HFFc6 (cell line): ENCODE data around the gene ARAP1. TPM values are rescaled to one million over a fixed set of nuclear protein-coding genes. Genes with fewer than 3 reads are reported as not detected.

Experiments used
- DNase-seq: peaks from one replicate; pipeline ENCODE4 v3.0.0-alpha.2; 2018
- H3K27ac Mint-ChIP-seq: 2 replicates; pipeline ENCODE4 v1.8.0; 2020; ENCODE audit warnings: mild to moderate bottlenecking, mixed read lengths
- H3K27me3 Mint-ChIP-seq: 2 replicates; pipeline ENCODE4 v1.8.0; 2021; ENCODE audit warnings: mild to moderate bottlenecking, moderate library complexity, mixed read lengths; ENCODE audit not compliant: insufficient read depth
- H3K36me3 Mint-ChIP-seq: 2 replicates; pipeline ENCODE4 v1.8.0; 2021; ENCODE audit warnings: low read depth, mixed read lengths
- H3K4me1 Mint-ChIP-seq: 2 replicates; pipeline ENCODE4 v1.8.0; 2020; ENCODE audit warnings: low read depth, mixed read lengths
- H3K4me3 Mint-ChIP-seq: 2 replicates; pipeline ENCODE4 v1.8.0; 2020; ENCODE audit warnings: mild to moderate bottlenecking, moderate library complexity, mixed read lengths
- H3K9me3 Mint-ChIP-seq: 2 replicates; pipeline ENCODE4 v1.8.0; 2020; ENCODE audit warnings: mild to moderate bottlenecking, mixed read lengths
- total RNA-seq, 6 experiments: library from RNA; stranded (reverse); fragmentation: NEBNext Ultra II Directional; extraction: Animal tissue kit (Norgen Biotek cat#: 25700); gene quantifications; 2 replicates in 1 of 6; 3 replicates in 5 of 6; pipeline ENCODE4 v1.2.3, GENCODE V29; 2021
- TF ChIP-seq, protein P1 (sequence below): fragments of 200-600 bp; sonication (generic); IDR thresholded peaks from 2 replicates; pipeline ENCODE4 v1.5.0; 2021; ENCODE audit warnings: antibody characterized with exemption, mild to moderate bottlenecking

ARAP1 gene
- total RNA-seq, 6 experiments from 2014 or later = 42.5 to 49.0 (median 46.8) TPM

DNA sequence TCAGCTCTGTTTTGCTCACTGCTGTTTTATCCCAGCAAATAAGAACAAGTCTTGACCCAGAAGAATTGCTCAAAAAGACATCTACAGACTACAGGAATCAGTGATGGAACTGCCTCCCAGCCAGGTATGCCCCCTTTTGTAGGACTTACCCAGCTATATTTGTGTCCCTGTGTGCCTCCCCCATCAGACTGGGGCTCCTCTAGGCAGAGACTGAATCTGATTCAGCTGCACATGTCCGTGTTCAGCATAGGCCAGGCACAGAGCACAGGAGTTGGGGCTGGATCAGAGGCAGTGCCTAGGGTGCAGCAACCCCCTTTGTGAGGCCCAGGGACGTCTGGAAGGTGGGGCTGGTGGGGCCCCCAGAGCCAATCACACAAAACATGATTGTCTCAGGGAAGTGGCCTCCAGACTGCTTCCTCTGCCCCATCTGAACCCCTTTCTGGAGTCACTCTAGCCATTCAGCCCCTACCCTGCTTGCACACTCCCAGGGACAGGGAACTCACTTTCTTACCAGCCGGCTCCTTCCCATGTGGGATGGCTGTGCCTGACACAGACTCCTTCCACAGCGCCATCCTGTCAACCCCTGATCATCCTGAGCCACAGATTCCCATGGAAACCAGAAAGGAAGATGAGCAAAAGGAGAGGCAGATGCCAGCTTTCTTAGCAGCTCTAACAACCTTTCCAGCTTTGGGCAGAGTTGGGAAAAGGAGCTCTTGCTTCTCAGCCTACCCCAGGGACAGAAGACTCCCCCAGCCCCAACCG, 102.8 kb downstream of the ARAP1 start:
- Mint-ChIP-seq H3K4me1 (no peaks in the 10 kb centered on the region; the same call in 1 of the 2 replicates), H3K36me3 (no peaks in the 10 kb centered on the region), H3K4me3 (no peak overlapping the region), H3K27me3 (peaks cover 31% of the 10 kb centered on the region), H3K27ac (no peak overlapping the region), H3K9me3 (no peaks in the 10 kb centered on the region)
- DNase-seq = no peak
- TF ChIP-seq, protein P1, sequence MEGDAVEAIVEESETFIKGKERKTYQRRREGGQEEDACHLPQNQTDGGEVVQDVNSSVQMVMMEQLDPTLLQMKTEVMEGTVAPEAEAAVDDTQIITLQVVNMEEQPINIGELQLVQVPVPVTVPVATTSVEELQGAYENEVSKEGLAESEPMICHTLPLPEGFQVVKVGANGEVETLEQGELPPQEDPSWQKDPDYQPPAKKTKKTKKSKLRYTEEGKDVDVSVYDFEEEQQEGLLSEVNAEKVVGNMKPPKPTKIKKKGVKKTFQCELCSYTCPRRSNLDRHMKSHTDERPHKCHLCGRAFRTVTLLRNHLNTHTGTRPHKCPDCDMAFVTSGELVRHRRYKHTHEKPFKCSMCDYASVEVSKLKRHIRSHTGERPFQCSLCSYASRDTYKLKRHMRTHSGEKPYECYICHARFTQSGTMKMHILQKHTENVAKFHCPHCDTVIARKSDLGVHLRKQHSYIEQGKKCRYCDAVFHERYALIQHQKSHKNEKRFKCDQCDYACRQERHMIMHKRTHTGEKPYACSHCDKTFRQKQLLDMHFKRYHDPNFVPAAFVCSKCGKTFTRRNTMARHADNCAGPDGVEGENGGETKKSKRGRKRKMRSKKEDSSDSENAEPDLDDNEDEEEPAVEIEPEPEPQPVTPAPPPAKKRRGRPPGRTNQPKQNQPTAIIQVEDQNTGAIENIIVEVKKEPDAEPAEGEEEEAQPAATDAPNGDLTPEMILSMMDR = no peak

GRCh38 chr11:72648384-72649136, 103.6 kb downstream of the ARAP1 start:
- Mint-ChIP-seq H3K9me3 (no peaks in the 10 kb centered on the region), H3K4me3 (no peak overlapping the region), H3K27me3 (peaks cover 26% of the 10 kb centered on the region), H3K36me3 (no peaks in the 10 kb centered on the region), H3K4me1 (peaks cover 5% of the 10 kb centered on the region), H3K27ac (no peak overlapping the region)
- TF ChIP-seq, protein P1 = no peak
- DNase-seq = no peak

- DNase-seq = no peak
- H3K4me3 Mint-ChIP-seq = no peak overlapping the region
- peaks cover 22% of the 10 kb centered on the region for H3K27me3 Mint-ChIP-seq
- no peaks in the 10 kb centered on the region for H3K9me3 Mint-ChIP-seq
- peaks cover 7% of the 10 kb centered on the region for H3K4me1 Mint-ChIP-seq
- TF ChIP-seq, protein P1 = no peak
- H3K27ac Mint-ChIP-seq = no peak overlapping the region
- H3K36me3 Mint-ChIP-seq = no peaks in the 10 kb centered on the region
Measured at GRCh38 chr11:72647882-72648281, 104.3 kb downstream of the ARAP1 start.

DNA sequence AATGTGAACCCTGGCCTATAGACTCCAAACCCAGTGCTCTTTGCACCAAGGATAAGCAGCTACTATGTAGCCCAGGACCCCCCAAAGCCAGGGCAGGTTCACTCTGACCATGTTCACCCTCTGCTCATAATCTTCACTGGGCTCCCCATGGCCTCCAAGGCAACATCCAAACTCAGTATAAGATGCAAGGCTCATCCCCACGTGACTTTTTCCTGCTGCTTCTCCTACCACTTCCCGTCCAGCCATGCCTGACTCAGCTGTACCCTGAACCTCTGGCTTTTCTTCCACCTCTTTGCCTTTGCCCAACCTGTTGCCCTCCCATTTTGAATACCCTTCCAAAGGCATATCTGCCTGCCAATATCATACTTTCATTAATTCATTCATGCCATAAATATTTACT, 105.7 kb downstream of the ARAP1 start:
- DNase-seq = no peak
- Mint-ChIP-seq H3K36me3 (no peaks in the 10 kb centered on the region), H3K4me3 (no peak overlapping the region), H3K27ac (no peak overlapping the region), H3K27me3 (peaks cover 12% of the 10 kb centered on the region), H3K4me1 (peaks cover 7% of the 10 kb centered on the region), H3K9me3 (no peaks in the 10 kb centered on the region)
- TF ChIP-seq, protein P1 = no peak

GRCh38 chr11:72646024-72646423, 106.2 kb downstream of the ARAP1 start:
- H3K4me3 Mint-ChIP-seq = no peak overlapping the region
- no peak overlapping the region for H3K27ac Mint-ChIP-seq
- TF ChIP-seq, protein P1 = no peak

More at GRCh38 chr11:72646024-72646423, 106.2 kb downstream of the ARAP1 start:
- DNase-seq = no peak
- Mint-ChIP-seq H3K36me3 (no peaks in the 10 kb centered on the region), H3K4me1 (peaks cover 7% of the 10 kb centered on the region), H3K9me3 (no peaks in the 10 kb centered on the region), H3K27me3 (peaks cover 12% of the 10 kb centered on the region)
